SK-N-SH (cell line): Measurements from ENCODE around the gene NDUFC1. TPM values are rescaled to one million over a fixed set of nuclear protein-coding genes. Genes with fewer than 3 reads are reported as not detected.

Experiments
- CTCF ChIA-PET: fragments of 300-600, 350-600 bp; formaldehyde crosslinking; extraction: SDS; loops from one replicate; lab custom pipeline; 2021; lab: Yijun Ruan, JAX
- POLR2A ChIA-PET: fragments of 350-600 bp; sonication (Branson Sonifier 250); formaldehyde crosslinking; extraction: SDS; loops from one replicate; lab custom pipeline; 2020; ENCODE audit warnings: antibody characterized with exemption, inconsistent platforms; lab: Yijun Ruan, JAX
- DNase-seq: peaks from one replicate; pipeline ENCODE4 v3.0.0; 2012
- H2AFZ ChIP-seq: fragments of 200-600 bp; sonication (generic); 2 replicates; pipeline ENCODE4 v1.8.1; 2016; ENCODE audit warnings: antibody characterized with exemption, mild to moderate bottlenecking, low read depth
- H3F3A ChIP-seq: fragments of 200-600 bp; sonication (generic); replicated peaks from 2 replicates; pipeline ENCODE3; 2016; ENCODE audit warnings: antibody characterized with exemption, mild to moderate bottlenecking; ENCODE audit not compliant: insufficient read depth
- H3K27ac ChIP-seq, 2 experiments: fragments of 200-500 bp in 1 of 2; fragments of 200-600 bp in 1 of 2; sonication (Bioruptor generic) in 1 of 2; sonication (generic), shearing (Covaris generic) in 1 of 2; 2 replicates each; pipeline versions ENCODE4 v1.5.1 to v1.6.1; 2014 to 2016; ENCODE audit warnings: low read depth in 2 of 2, inconsistent platforms in 1 of 2, low read length in 1 of 2, mild to moderate bottlenecking in 1 of 2, mixed read lengths in 1 of 2
- H3K27me3 ChIP-seq: fragments of 200-600 bp; sonication (generic), shearing (Covaris generic); 2 replicates; pipeline ENCODE4 v1.6.1; 2016; ENCODE audit warnings: mixed run types; ENCODE audit not compliant: insufficient read depth
- H3K36me3 ChIP-seq, 2 experiments: fragments of 200-500 bp in 1 of 2; fragments of 200-600 bp in 1 of 2; sonication (Bioruptor generic) in 1 of 2; sonication (generic) in 1 of 2; replicated peaks in 1 of 2; 2 replicates each; pipeline versions ENCODE3 to v1.5.1; 2014 to 2016; ENCODE audit warnings: low read length in 1 of 2, mild to moderate bottlenecking in 1 of 2; ENCODE audit not compliant: insufficient read depth in 2 of 2, control insufficient read depth in 1 of 2
- H3K4me1 ChIP-seq, 2 experiments: fragments of 200-500 bp in 1 of 2; fragments of 200-600 bp in 1 of 2; sonication (Bioruptor generic) in 1 of 2; sonication (generic), shearing (Covaris generic) in 1 of 2; 2 replicates each; pipeline versions ENCODE4 v1.5.1 to v1.6.1; 2014 to 2016; ENCODE audit warnings: low read depth in 1 of 2, low read length in 1 of 2, mixed run types in 1 of 2; ENCODE audit not compliant: insufficient read depth in 2 of 2, control insufficient read depth in 1 of 2
- H3K4me2 ChIP-seq: fragments of 200-600 bp; sonication (generic), shearing (Covaris generic); 2 replicates; pipeline ENCODE4 v1.6.1; 2017; ENCODE audit warnings: mixed run types
- H3K4me3 ChIP-seq, 2 experiments: fragments of 200-500 bp in 1 of 2; fragments of 200-600 bp in 1 of 2; sonication (Bioruptor generic) in 1 of 2; sonication (generic), shearing (Covaris generic) in 1 of 2; 2 replicates each; pipeline versions ENCODE4 v1.5.1 to v1.8.1; 2014 to 2016; ENCODE audit warnings: low read depth in 2 of 2, inconsistent platforms in 1 of 2, low read length in 1 of 2, mild to moderate bottlenecking in 1 of 2, mixed read lengths in 1 of 2, moderate library complexity in 1 of 2
- H3K79me2 ChIP-seq: fragments of 200-600 bp; sonication (generic); 2 replicates; pipeline ENCODE4 v1.8.1; 2017; ENCODE audit warnings: mild to moderate bottlenecking; ENCODE audit not compliant: insufficient read depth
- H3K9ac ChIP-seq: fragments of 200-600 bp; sonication (generic); 2 replicates; pipeline ENCODE4 v1.6.1; 2017; ENCODE audit warnings: mixed run types
- H3K9me2 ChIP-seq: fragments of 200-600 bp; sonication (generic); 2 replicates; pipeline ENCODE4 v1.6.1; 2017; ENCODE audit warnings: mixed run types
- H3K9me3 ChIP-seq: fragments of 200-600 bp; sonication (generic); 2 replicates; pipeline ENCODE4 v1.6.1; 2017; ENCODE audit warnings: mixed run types, mild to moderate bottlenecking, moderate library complexity
- H4K20me1 ChIP-seq: fragments of 200-600 bp; sonication (generic); 2 replicates; pipeline ENCODE4 v1.6.1; 2017; ENCODE audit warnings: mild to moderate bottlenecking, mixed run types; ENCODE audit not compliant: insufficient read depth
- CHD2 ChIP-seq: fragments of 150-350 bp; IDR thresholded peaks from 2 replicates; pipeline ENCODE4 v1.6.1; 2018; ENCODE audit warnings: low read length; ENCODE audit not compliant: partially characterized antibody
- CTCF ChIP-seq: fragments of 200-600 bp; sonication (generic); IDR thresholded peaks from 2 replicates; pipeline ENCODE4 v1.6.1; 2017; ENCODE audit warnings: antibody characterized with exemption, mild to moderate bottlenecking, moderate library complexity
- FOSL2 ChIP-seq: IDR thresholded peaks from 2 replicates; pipeline ENCODE4 v1.4.0; 2012; ENCODE audit warnings: low read depth, mild to moderate bottlenecking, moderate library complexity, borderline replicate concordance
- FOXJ3 ChIP-seq: sonication (generic); formaldehyde crosslinking; IDR thresholded peaks from 2 replicates; pipeline ENCODE4 v1.5.1; 2020; ENCODE audit warnings: mild to moderate bottlenecking, missing genetic modification reagents
- FOXM1 ChIP-seq: IDR thresholded peaks from 2 replicates; pipeline ENCODE4 v1.4.0; 2012; ENCODE audit warnings: low read depth, mild to moderate bottlenecking
- GABPA ChIP-seq: IDR thresholded peaks from 2 replicates; pipeline ENCODE4 v1.4.0; 2012; ENCODE audit warnings: low read depth, mild to moderate bottlenecking
- JUND ChIP-seq: IDR thresholded peaks from 2 replicates; pipeline ENCODE4 v1.4.0; 2012
- MAX ChIP-seq: IDR thresholded peaks from 2 replicates; pipeline ENCODE4 v1.4.0; 2012; ENCODE audit warnings: low read depth
- MEF2A ChIP-seq: IDR thresholded peaks from 2 replicates; pipeline ENCODE4 v1.4.0; 2012; ENCODE audit warnings: low read depth, borderline replicate concordance
- MXI1 ChIP-seq: IDR thresholded peaks from 2 replicates; pipeline ENCODE4 v1.6.1; 2012; ENCODE audit warnings: mild to moderate bottlenecking, low read depth, low read length, improper control_type of control experiment
- NFIC ChIP-seq: IDR thresholded peaks from 2 replicates; pipeline ENCODE4 v1.4.0; 2012; ENCODE audit warnings: borderline replicate concordance
- NRF1 ChIP-seq: IDR thresholded peaks from 2 replicates; pipeline ENCODE4 v1.6.1; 2012; ENCODE audit warnings: low read depth, mild to moderate bottlenecking, low read length
- PBX3 ChIP-seq: IDR thresholded peaks from 2 replicates; pipeline ENCODE4; 2012
- RAD21 ChIP-seq: IDR thresholded peaks from 2 replicates; pipeline ENCODE4 v1.6.1; 2012; ENCODE audit warnings: mild to moderate bottlenecking, low read length
- RCOR1 ChIP-seq: fragments of 150-350 bp; IDR thresholded peaks from 2 replicates; pipeline ENCODE4 v1.6.1; 2017; ENCODE audit warnings: antibody characterized with exemption, low read length
- RFX5 ChIP-seq: IDR thresholded peaks from 2 replicates; pipeline ENCODE4 v1.6.1; 2012; ENCODE audit warnings: mild to moderate bottlenecking, improper control_type of control experiment, low read length
- SMC3 ChIP-seq: IDR thresholded peaks from 2 replicates; pipeline ENCODE4 v1.6.1; 2012; ENCODE audit warnings: low read depth, low read length, improper control_type of control experiment
- TEAD4 ChIP-seq: IDR thresholded peaks from 2 replicates; pipeline ENCODE4 v1.4.0; 2012; ENCODE audit warnings: mild to moderate bottlenecking, borderline replicate concordance; ENCODE audit not compliant: insufficient read depth
- USF1 ChIP-seq: IDR thresholded peaks from 2 replicates; pipeline ENCODE4 v1.4.0; 2012; ENCODE audit warnings: low read depth, borderline replicate concordance
- USF2 ChIP-seq: fragments of 150-350 bp; IDR thresholded peaks from 2 replicates; pipeline ENCODE4 v1.6.1; 2017; ENCODE audit warnings: antibody characterized with exemption, low read length, low read depth, borderline replicate concordance
- ZBTB33 ChIP-seq: IDR thresholded peaks from 2 replicates; pipeline ENCODE4 v1.4.0; 2012; ENCODE audit warnings: low read depth, borderline replicate concordance
- WGBS: methylation state at CpG from one replicate; pipeline ENCODE4 v1.1.6; 2017; ENCODE audit warnings: low lambda C conversion rate; 5-methylcytosine and 5-hydroxymethylcytosine counted together
- polyA plus RNA-seq, 3 experiments: library from polyadenylated mRNA; depleted of rRNA; stranded (reverse); fragments of >200 nt; gene quantifications; 2 replicates each; pipeline ENCODE4 v1.2.3, GENCODE V29; 2012

The NDUFC1 gene
- polyA plus RNA-seq, 1 of the 3 experiments (the other 2 are of a cell fraction) = 101 TPM

GRCh38 chr4:139295206-139295941 is 6.9 kb downstream of the NDUFC1 start:
- Histone ChIP-seq H3K36me3 (peaks cover 14 to 31% of the 10 kb centered on the region in 2 experiments), H3K27ac (peak overlapping the region; percentile 64 to 86), H3K9me3 (no peaks in the 10 kb centered on the region), H3K9me2 (no peaks in the 10 kb centered on the region), H3K27me3 (no peaks in the 10 kb centered on the region), H3K79me2 (peaks cover 35% of the 10 kb centered on the region), H3K9ac (peak overlapping the region; percentile 86), H3K4me1 (peaks cover 16 to 20% of the 10 kb centered on the region in 2 experiments; a peak in 3 of 4 replicates), H2AFZ (peak overlapping the region; percentile 93), H3K4me2 (peak overlapping the region; percentile 95), H3K4me3 (peak overlapping the region; percentile 71 to 89), H3F3A (peaks cover 9% of the 10 kb centered on the region), H4K20me1 (no peaks in the 10 kb centered on the region)
- CTCF ChIA-PET = interaction anchor here (0.6 to 3.9 kb wide), 48 partner anchors 10 to 323 kb away, joined by 3 to 38 read pairs (median 5); partner anchors contain the start of genes ELF2 and MGARP
- POLR2A ChIA-PET = interaction anchor here (1.5 kb wide), 1 partner anchor 117 kb away, joined by 4 read pairs; no protein-coding TSS in a partner anchor
- WGBS = under 1% methylated on average over 29 of the region's 51 CpGs
- peak; percentile 91 for DNase-seq
- TF ChIP-seq RFX5 = peak; percentile 63; the same call in 1 of the 2 replicates
- no peak; the same call in 1 of the 2 replicates for TF ChIP-seq MEF2A
- no peak for TF ChIP-seq USF1
- peak; percentile 60 for TF ChIP-seq GABPA
- no peak for TF ChIP-seq TEAD4
- TF ChIP-seq RCOR1 = peak; percentile 71; the same call in 1 of the 2 replicates
- TF ChIP-seq USF2 = no peak
- TF ChIP-seq PBX3 = 0 out of 2 replicates have a peak, but pooled peaks have one; percentile 12
- TF ChIP-seq RAD21 = peak; percentile 87
- TF ChIP-seq FOSL2 = no peak
- no peak for TF ChIP-seq FOXM1
- no peak for TF ChIP-seq FOXJ3 (CRISPR knock-in tag)
- TF ChIP-seq ZBTB33 = no peak
- TF ChIP-seq NRF1 = no peak
- peak; percentile 92 for TF ChIP-seq SMC3
- TF ChIP-seq CHD2 = peak; percentile 71
- peak; percentile 79; the same call in 1 of the 2 replicates for TF ChIP-seq MXI1
- peak; percentile 84; the same call in 1 of the 2 replicates for TF ChIP-seq MAX
- TF ChIP-seq JUND = no peak
- TF ChIP-seq CTCF = peak; percentile 87
- no peak for TF ChIP-seq NFIC
